Measurements from ENCODE around the gene CHRM1. TPM values are rescaled to one million over a fixed set of nuclear protein-coding genes. Genes with fewer than 3 reads are reported as not detected.

The CHRM1 gene
- total and polyA plus RNA-seq, 2 of the 13 experiments (the other 11 are each of a cell fraction or from before 2014, with no cell fraction given) = not detected

GRCh38 chr11:62896049-62896448, 25.1 kb downstream of the CHRM1 start (continued):
- TF ChIP-seq ZBTB4 (CRISPR knock-in tag; IDR thresholded peaks at IDR 0.05; ENCODE audit: borderline replicate concordance) (no peak), GMEB1 (CRISPR knock-in tag; IDR thresholded peaks at IDR 0.05; ENCODE audit: borderline replicate concordance) (no peak), TOPORS (CRISPR knock-in tag; IDR thresholded peaks at IDR 0.05) (no peak), CTCF (CRISPR knock-in tag; IDR thresholded peaks at IDR 0.05) (no peak), NONO (IDR thresholded peaks at IDR 0.05) (no peak), NONO (CRISPR knock-in tag; conservative IDR thresholded peaks at IDR 0.05) (no peak), CBX5 (CRISPR knock-in tag; IDR thresholded peaks at IDR 0.05; ENCODE audit: borderline replicate concordance) (no peak), ZNF577 (CRISPR knock-in tag; IDR thresholded peaks at IDR 0.05; ENCODE audit: borderline replicate concordance, low read depth) (no peak), ZNF605 (CRISPR knock-in tag; IDR thresholded peaks at IDR 0.05) (no peak), ZNF546 (CRISPR knock-in tag; conservative IDR thresholded peaks at IDR 0.05) (no peak), TP53 (CRISPR knock-in tag; conservative IDR thresholded peaks at IDR 0.05) (no peak)

All from HepG2 (cell line).